K562 (cell line): ENCODE data around the gene WDPCP. TPM values are rescaled to one million over a fixed set of nuclear protein-coding genes. Genes with fewer than 3 reads are reported as not detected.

ENCODE experiments used
- CC2D1A ChIP-seq: fragments of 450-650 bp; IDR thresholded peaks from 2 replicates; pipeline ENCODE4 v1.6.1; 2017; ENCODE audit warnings: mild to moderate bottlenecking
- ELF1 ChIP-seq: fragments of 200-800 bp; sonication (Bioruptor generic); IDR thresholded peaks from 2 replicates; pipeline ENCODE4 v1.6.1; 2016; ENCODE audit warnings: missing genetic modification characterization, missing compliant biosample characterization
- ETV6 ChIP-seq, 3 experiments: fragments of 150-350 bp in 1 of 3; sonication (generic) in 1 of 3; formaldehyde crosslinking in 1 of 3; IDR thresholded peaks; 2 replicates each; pipeline versions ENCODE4 v1.6.1 to v1.8.0; 2014 to 2022; ENCODE audit warnings: borderline replicate concordance in 2 of 3, low read depth in 2 of 3, antibody characterized with exemption in 1 of 3, low read length in 1 of 3, mild to moderate bottlenecking in 1 of 3, missing genetic modification reagents in 1 of 3
- KLF13 ChIP-seq: fragments of 450-650 bp; IDR thresholded peaks from 2 replicates; pipeline ENCODE4 v1.6.1; 2016; ENCODE audit warnings: missing genetic modification characterization, low read depth, mild to moderate bottlenecking, missing compliant biosample characterization, moderate library complexity, borderline replicate concordance
- NFYB ChIP-seq: IDR thresholded peaks from 2 replicates; pipeline ENCODE4 v1.6.1; 2011; ENCODE audit warnings: mild to moderate bottlenecking, moderate library complexity; ENCODE audit not compliant: insufficient read length; ENCODE audit errors: extremely low read depth
- SIN3A ChIP-seq, 2 experiments: fragments of 150-350 bp in 1 of 2; IDR thresholded peaks; 2 replicates each; pipeline ENCODE4 v1.6.1; 2011 to 2016; ENCODE audit warnings: borderline replicate concordance in 2 of 2, low read depth in 2 of 2, low read length in 2 of 2, mild to moderate bottlenecking in 2 of 2, moderate library complexity in 2 of 2; ENCODE audit not compliant: control insufficient read depth in 1 of 2
- SMARCA4 ChIP-seq: fragments of 450-650 bp; IDR thresholded peaks from 2 replicates; pipeline ENCODE4 v1.6.1; 2016
- SREBF2 ChIP-seq: sonication (generic); formaldehyde crosslinking; IDR thresholded peaks from 2 replicates; pipeline ENCODE4 v1.4.0; 2020; ENCODE audit warnings: mild to moderate bottlenecking, missing genetic modification reagents
- ZNF232 ChIP-seq: sonication (generic); formaldehyde crosslinking; IDR thresholded peaks from 2 replicates; pipeline ENCODE4 v1.8.0; 2022; ENCODE audit warnings: mild to moderate bottlenecking, missing genetic modification reagents
- ZNF699 ChIP-seq: fragments of 250-450 bp; sonication (Bioruptor Pico); IDR thresholded peaks from 2 replicates; pipeline ENCODE4 v1.8.0; 2021; ENCODE audit warnings: mild to moderate bottlenecking, moderate library complexity; ENCODE audit not compliant: insufficient replicate concordance
- polyA plus RNA-seq, 8 experiments: library from polyadenylated mRNA; depleted of rRNA in 4 of 8; stranded (reverse) in 5 of 8; unstranded in 3 of 8; fragments of >200 nt; fragmentation: Nextera tagmentation in 2 of 8; fragmentation: Illumina TruSeq in 1 of 8; extraction: Ambion mirVana in 2 of 8; extraction: Trizol in 1 of 8; gene quantifications; 2 replicates each; pipeline versions ENCODE4 v1.2.1 to v1.2.3, GENCODE V29; 2011 to 2014; ENCODE audit warnings: inconsistent platforms in 1 of 8, missing spikeins in 1 of 8
- total RNA-seq, 7 experiments: library from RNA; depleted of rRNA in 6 of 7; stranded (reverse); fragments of >200 nt in 6 of 7; fragmentation: Illumina TruSeq in 2 of 7; extraction: Trizol in 2 of 7; gene quantifications; 2 replicates each; pipeline versions ENCODE4 v1.2.1 to v1.2.3, GENCODE V29; 2011 to 2021; ENCODE audit warnings: low replicate concordance in 1 of 7
- TF ChIP-seq, protein P1 (sequence below), 2 experiments: fragments of 450-650 bp; formaldehyde crosslinking in 1 of 2; IDR thresholded peaks; 2 replicates each; pipeline versions ENCODE4 v1.4.0 to v1.6.1; 2014 to 2020; ENCODE audit warnings: mild to moderate bottlenecking in 2 of 2, borderline replicate concordance in 1 of 2, low read depth in 1 of 2
- TF ChIP-seq, protein P2 (sequence below): IDR thresholded peaks from 2 replicates; pipeline ENCODE4 v1.6.1; 2011; ENCODE audit not compliant: insufficient read length; ENCODE audit errors: extremely low read depth
- TF ChIP-seq, protein P3 (sequence below): fragments of 450-650 bp; formaldehyde crosslinking; IDR thresholded peaks from 2 replicates; pipeline ENCODE4 v1.4.0; 2020; ENCODE audit warnings: mild to moderate bottlenecking, mixed read lengths

The WDPCP gene
- total and polyA plus RNA-seq, 9 of the 15 experiments (the other 6 are each of a cell fraction or from before 2014, with no cell fraction given): 1.4 to 6.4 (median 5.5) TPM

DNA sequence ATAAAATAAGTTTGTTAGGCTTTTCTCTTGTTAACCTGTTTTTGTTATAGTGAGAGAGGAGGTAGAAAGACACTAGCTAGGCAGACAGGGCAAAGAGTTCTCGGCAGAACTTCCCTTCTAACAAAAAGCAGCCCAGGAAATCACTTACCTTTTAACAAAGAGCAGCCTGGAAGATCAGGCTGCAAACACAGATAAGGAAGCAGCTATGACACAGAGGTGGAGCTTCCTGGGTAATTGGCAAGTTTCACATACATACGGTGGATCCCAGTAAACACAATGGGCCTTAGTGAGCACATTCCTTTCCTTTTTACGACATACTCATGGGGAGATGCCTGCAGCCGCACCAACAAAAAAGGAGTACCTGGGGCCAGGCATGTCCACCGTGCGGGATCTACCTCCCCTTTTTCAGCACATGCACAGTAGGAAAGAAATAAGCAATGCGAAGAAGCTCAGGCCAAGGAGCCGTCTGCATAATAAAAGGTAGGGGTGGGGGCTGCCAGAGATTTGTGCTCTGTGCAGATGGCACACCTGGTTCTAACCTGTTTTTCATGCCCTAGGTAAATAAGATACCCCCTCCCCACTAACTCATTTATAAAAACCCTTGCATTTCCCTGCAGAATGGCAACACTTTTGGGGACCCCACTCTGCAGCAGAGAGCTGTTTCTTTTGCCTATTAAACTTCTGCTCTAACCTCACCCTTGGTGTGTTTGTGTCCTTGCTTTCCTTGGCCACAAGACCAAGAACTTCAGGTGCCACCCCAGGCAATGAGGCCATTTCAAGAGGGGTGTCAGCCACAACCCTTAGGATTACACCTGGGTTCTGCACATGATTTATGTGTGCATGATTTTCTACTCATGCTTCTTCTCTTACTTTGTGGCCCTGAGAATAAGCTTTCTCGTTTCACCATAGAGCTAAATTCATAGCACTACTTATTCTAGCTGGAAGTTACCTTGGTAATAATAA is 27.0 kb upstream of the WDPCP start (continued):
- TF ChIP-seq SREBF2 (CRISPR knock-in tag) (no peak), SMARCA4 (no peak), ZNF232 (no peak), KLF13 (tag) (no peak), ETV6 (IDR thresholded peaks at IDR 0.05; ENCODE audit: borderline replicate concordance in 1 of 2, low read depth in 2 of 2, low read length in 1 of 2) (no peak), ETV6 (CRISPR knock-in tag; IDR thresholded peaks at IDR 0.05; ENCODE audit: borderline replicate concordance) (no peak), NFYB (no peak), CC2D1A (no peak), SIN3A (IDR thresholded peaks at IDR 0.05; ENCODE audit: borderline replicate concordance in 2 of 2, control insufficient read depth in 1 of 2, low read depth in 2 of 2, low read length in 2 of 2) (no peak), ZNF699 (CRISPR knock-in tag) (no peak), ELF1 (tag) (0 out of 2 replicates have a peak, but pooled peaks have one; percentile 39)
- TF ChIP-seq, protein P1, sequence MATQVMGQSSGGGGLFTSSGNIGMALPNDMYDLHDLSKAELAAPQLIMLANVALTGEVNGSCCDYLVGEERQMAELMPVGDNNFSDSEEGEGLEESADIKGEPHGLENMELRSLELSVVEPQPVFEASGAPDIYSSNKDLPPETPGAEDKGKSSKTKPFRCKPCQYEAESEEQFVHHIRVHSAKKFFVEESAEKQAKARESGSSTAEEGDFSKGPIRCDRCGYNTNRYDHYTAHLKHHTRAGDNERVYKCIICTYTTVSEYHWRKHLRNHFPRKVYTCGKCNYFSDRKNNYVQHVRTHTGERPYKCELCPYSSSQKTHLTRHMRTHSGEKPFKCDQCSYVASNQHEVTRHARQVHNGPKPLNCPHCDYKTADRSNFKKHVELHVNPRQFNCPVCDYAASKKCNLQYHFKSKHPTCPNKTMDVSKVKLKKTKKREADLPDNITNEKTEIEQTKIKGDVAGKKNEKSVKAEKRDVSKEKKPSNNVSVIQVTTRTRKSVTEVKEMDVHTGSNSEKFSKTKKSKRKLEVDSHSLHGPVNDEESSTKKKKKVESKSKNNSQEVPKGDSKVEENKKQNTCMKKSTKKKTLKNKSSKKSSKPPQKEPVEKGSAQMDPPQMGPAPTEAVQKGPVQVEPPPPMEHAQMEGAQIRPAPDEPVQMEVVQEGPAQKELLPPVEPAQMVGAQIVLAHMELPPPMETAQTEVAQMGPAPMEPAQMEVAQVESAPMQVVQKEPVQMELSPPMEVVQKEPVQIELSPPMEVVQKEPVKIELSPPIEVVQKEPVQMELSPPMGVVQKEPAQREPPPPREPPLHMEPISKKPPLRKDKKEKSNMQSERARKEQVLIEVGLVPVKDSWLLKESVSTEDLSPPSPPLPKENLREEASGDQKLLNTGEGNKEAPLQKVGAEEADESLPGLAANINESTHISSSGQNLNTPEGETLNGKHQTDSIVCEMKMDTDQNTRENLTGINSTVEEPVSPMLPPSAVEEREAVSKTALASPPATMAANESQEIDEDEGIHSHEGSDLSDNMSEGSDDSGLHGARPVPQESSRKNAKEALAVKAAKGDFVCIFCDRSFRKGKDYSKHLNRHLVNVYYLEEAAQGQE (IDR thresholded peaks at IDR 0.05; ENCODE audit: borderline replicate concordance): no peak
- TF ChIP-seq, protein P1 (CRISPR knock-in tag; IDR thresholded peaks at IDR 0.05; ENCODE audit: low read depth): no peak
- TF ChIP-seq, protein P2, sequence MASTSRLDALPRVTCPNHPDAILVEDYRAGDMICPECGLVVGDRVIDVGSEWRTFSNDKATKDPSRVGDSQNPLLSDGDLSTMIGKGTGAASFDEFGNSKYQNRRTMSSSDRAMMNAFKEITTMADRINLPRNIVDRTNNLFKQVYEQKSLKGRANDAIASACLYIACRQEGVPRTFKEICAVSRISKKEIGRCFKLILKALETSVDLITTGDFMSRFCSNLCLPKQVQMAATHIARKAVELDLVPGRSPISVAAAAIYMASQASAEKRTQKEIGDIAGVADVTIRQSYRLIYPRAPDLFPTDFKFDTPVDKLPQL: no peak
- TF ChIP-seq, protein P3, sequence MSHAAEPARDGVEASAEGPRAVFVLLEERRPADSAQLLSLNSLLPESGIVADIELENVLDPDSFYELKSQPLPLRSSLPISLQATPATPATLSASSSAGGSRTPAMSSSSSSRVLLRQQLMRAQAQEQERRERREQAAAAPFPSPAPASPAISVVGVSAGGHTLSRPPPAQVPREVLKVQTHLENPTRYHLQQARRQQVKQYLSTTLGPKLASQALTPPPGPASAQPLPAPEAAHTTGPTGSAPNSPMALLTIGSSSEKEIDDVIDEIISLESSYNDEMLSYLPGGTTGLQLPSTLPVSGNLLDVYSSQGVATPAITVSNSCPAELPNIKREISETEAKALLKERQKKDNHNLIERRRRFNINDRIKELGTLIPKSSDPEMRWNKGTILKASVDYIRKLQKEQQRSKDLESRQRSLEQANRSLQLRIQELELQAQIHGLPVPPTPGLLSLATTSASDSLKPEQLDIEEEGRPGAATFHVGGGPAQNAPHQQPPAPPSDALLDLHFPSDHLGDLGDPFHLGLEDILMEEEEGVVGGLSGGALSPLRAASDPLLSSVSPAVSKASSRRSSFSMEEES: no peak
